Naive thymus-derived CD4-positive, alpha-beta T cell (primary cell): ENCODE data around the gene ARHGAP18. TPM values are rescaled to one million over a fixed set of nuclear protein-coding genes. Genes with fewer than 3 reads are reported as not detected.

Experiments used
- ATAC-seq: fragments of 150-1000 bp; cut with Tn5 transposase; 2 replicates; pipeline ENCODE4 v1.10.0; 2021; ENCODE audit warnings: mild to moderate bottlenecking, moderate library complexity
- CTCF ChIA-PET: fragments of 350-600 bp; sonication (Branson Sonifier 250); formaldehyde crosslinking; loops from one replicate; lab custom pipeline; 2021; ENCODE audit warnings: antibody characterized with exemption; lab: Charles Lee
- POLR2A ChIA-PET: fragments of 350-600 bp; sonication (Branson Sonifier 250); formaldehyde crosslinking; loops from one replicate; lab custom pipeline; 2021; ENCODE audit warnings: antibody characterized with exemption, inconsistent platforms; lab: Charles Lee
- DNase-seq, 9 donors: peaks; one replicate each; pipeline versions ENCODE4 v3.0.0 to v3.0.0-alpha.2; 2020 to 2022; ENCODE audit warnings: mixed read lengths in 1 of 9
- H3K27ac ChIP-seq: one replicate; pipeline ENCODE4 v1.7.0; 2013; ENCODE audit warnings: mild to moderate bottlenecking, low read depth, low read length, moderate library complexity
- H3K27me3 ChIP-seq, 2 donors: one replicate each; pipeline ENCODE4 v1.7.0; 2013; ENCODE audit warnings: low read length in 2 of 2, mild to moderate bottlenecking in 2 of 2, moderate library complexity in 2 of 2; ENCODE audit not compliant: control insufficient read depth in 2 of 2, insufficient read depth in 2 of 2
- H3K36me3 ChIP-seq, 3 experiments: 1 replicate in 2 of 3; 2 replicates in 1 of 3; pipeline ENCODE4 v1.7.0; 2013; ENCODE audit warnings: low read length in 3 of 3, mild to moderate bottlenecking in 3 of 3, moderate library complexity in 1 of 3; ENCODE audit not compliant: insufficient read depth in 3 of 3, control insufficient read depth in 2 of 3
- H3K4me1 ChIP-seq, 2 donors: one replicate each; pipeline ENCODE4 v1.7.0; 2013; ENCODE audit warnings: low read length in 2 of 2, mild to moderate bottlenecking in 2 of 2, moderate library complexity in 1 of 2; ENCODE audit not compliant: control insufficient read depth in 2 of 2, insufficient read depth in 2 of 2
- H3K4me3 ChIP-seq: 2 replicates; pipeline ENCODE4 v1.7.0; 2013; ENCODE audit warnings: mild to moderate bottlenecking, low read length
- H3K9me3 ChIP-seq, 3 experiments: 1 replicate in 2 of 3; 2 replicates in 1 of 3; pipeline ENCODE4 v1.7.0; 2013; ENCODE audit warnings: low read length in 3 of 3; ENCODE audit not compliant: control insufficient read depth in 2 of 3
- H3K27ac Mint-ChIP-seq, 9 donors: one replicate each; pipeline ENCODE4 v1.8.0; 2020 to 2022; ENCODE audit warnings: mixed read lengths in 9 of 9, mild to moderate bottlenecking in 8 of 9, moderate library complexity in 5 of 9, inconsistent platforms in 2 of 9
- H3K27me3 Mint-ChIP-seq, 5 donors: one replicate each; pipeline ENCODE4 v1.8.0; 2021 to 2022; ENCODE audit warnings: mixed read lengths in 5 of 5, mild to moderate bottlenecking in 1 of 5
- H3K36me3 Mint-ChIP-seq, 5 donors: one replicate each; pipeline ENCODE4 v1.8.0; 2020 to 2022; ENCODE audit warnings: mixed read lengths in 5 of 5, mild to moderate bottlenecking in 3 of 5, inconsistent platforms in 1 of 5
- H3K4me1 Mint-ChIP-seq, 7 donors: one replicate each; pipeline ENCODE4 v1.8.0; 2020 to 2022; ENCODE audit warnings: mixed read lengths in 7 of 7, mild to moderate bottlenecking in 3 of 7, inconsistent platforms in 1 of 7
- H3K4me3 Mint-ChIP-seq, 10 donors: one replicate each; pipeline ENCODE4 v1.8.0; 2020 to 2022; ENCODE audit warnings: mild to moderate bottlenecking in 10 of 10, mixed read lengths in 10 of 10, moderate library complexity in 6 of 10, inconsistent platforms in 2 of 10
- H3K9me3 Mint-ChIP-seq, 11 donors: one replicate each; pipeline ENCODE4 v1.8.0; 2020 to 2022; ENCODE audit warnings: mixed read lengths in 11 of 11, mild to moderate bottlenecking in 4 of 11, inconsistent platforms in 1 of 11, moderate library complexity in 1 of 11
- intact Hi-C, 2 donors: fragments of 100-400 bp; cut with micrococcal nuclease; formaldehyde crosslinking; loops; one replicate each; pipeline ENCODE4 v1.15.1; 2023
- polyA plus RNA-seq, 2 donors: library from polyadenylated mRNA; unstranded; fragments of 300-500 nt; fragmentation: Illumina TruSeq; gene quantifications; one replicate each; pipeline ENCODE4 v1.2.3, GENCODE V29; 2021
- total RNA-seq, 6 experiments: library from RNA in 5 of 6; stranded (reverse) in 5 of 6; gene quantifications; 1 replicate in 5 of 6; 2 replicates in 1 of 6; pipeline ENCODE4 v1.2.3 and lab custom pipeline; 2021 to 2026

Gene ARHGAP18
- total and polyA plus RNA-seq, 7 experiments from 2014 or later, result 0.53 to 9.4 (median 1.5) TPM

GRCh38 chr6:129609635-129610034 is 100.3 kb downstream of the ARHGAP18 start:
- ChIA-PET POLR2A (interaction anchor here (0.5 kb wide), 1 partner anchor 76 kb away, joined by 3 read pairs; no protein-coding TSS in a partner anchor), CTCF (no interaction called here)
- H3K36me3 ChIP-seq, result peaks cover 0 to 4% (median 0%) of the 10 kb centered on the region in 3 experiments
- no peak for DNase-seq
- H3K4me1 Mint-ChIP-seq, result no peaks in the 10 kb centered on the region
- no peaks in the 10 kb centered on the region for H3K9me3 Mint-ChIP-seq
- H3K27ac ChIP-seq, result no peak overlapping the region
- no peaks in the 10 kb centered on the region for H3K4me1 ChIP-seq
- no peak for ATAC-seq
- no peaks in the 10 kb centered on the region for H3K27me3 ChIP-seq
- no peaks in the 10 kb centered on the region for H3K27me3 Mint-ChIP-seq
- no peaks in the 10 kb centered on the region for H3K9me3 ChIP-seq
- H3K36me3 Mint-ChIP-seq, result peaks cover 0 to 9% (median 4%) of the 10 kb centered on the region in 5 donors
- H3K4me3 ChIP-seq, result no peak overlapping the region
- peak overlapping the region in 1 of 9 donors; percentile 12 for H3K27ac Mint-ChIP-seq
- H3K4me3 Mint-ChIP-seq, result no peak overlapping the region
- intact Hi-C loops, result loop anchor here in 1 of 2 donors (10.0 kb wide), 1 partner anchor 615 kb away; the partner anchor contains the start of gene SAMD3

GRCh38 chr6:129608886-129609537 is 101.0 kb downstream of the ARHGAP18 start:
- Mint-ChIP-seq H3K27me3 (no peaks in the 10 kb centered on the region), H3K27ac (peak overlapping the region in 1 of 9 donors; percentile 12), H3K36me3 (peaks cover 0 to 9% (median 4%) of the 10 kb centered on the region in 5 donors), H3K4me3 (no peak overlapping the region), H3K4me1 (no peaks in the 10 kb centered on the region), H3K9me3 (no peaks in the 10 kb centered on the region)
- intact Hi-C loops, result loop anchor here in 1 of 2 donors (10.0 kb wide), 1 partner anchor 616 kb away; the partner anchor contains the start of gene SAMD3
- ATAC-seq, result no peak
- Histone ChIP-seq H3K27ac (no peak overlapping the region), H3K4me3 (no peak overlapping the region), H3K27me3 (no peaks in the 10 kb centered on the region), H3K4me1 (no peaks in the 10 kb centered on the region), H3K36me3 (peaks cover 0 to 4% (median 0%) of the 10 kb centered on the region in 3 experiments), H3K9me3 (no peaks in the 10 kb centered on the region)
- CTCF ChIA-PET, result no interaction called here
- DNase-seq, result no peak
- POLR2A ChIA-PET, result no interaction called here

GRCh38 chr6:129607581-129608186 is 102.3 kb downstream of the ARHGAP18 start:
- Mint-ChIP-seq H3K36me3 (peaks cover 0 to 9% (median 4%) of the 10 kb centered on the region in 5 donors), H3K9me3 (no peaks in the 10 kb centered on the region), H3K4me3 (no peak overlapping the region), H3K4me1 (no peaks in the 10 kb centered on the region), H3K27me3 (no peaks in the 10 kb centered on the region), H3K27ac (no peak overlapping the region)
- Histone ChIP-seq H3K27ac (no peak overlapping the region), H3K36me3 (peaks cover 0 to 4% (median 0%) of the 10 kb centered on the region in 3 experiments), H3K27me3 (no peaks in the 10 kb centered on the region), H3K4me3 (no peak overlapping the region), H3K9me3 (no peaks in the 10 kb centered on the region), H3K4me1 (no peaks in the 10 kb centered on the region)
- DNase-seq, result no peak
- intact Hi-C loops, result loop anchor here in 1 of 2 donors (10.0 kb wide), 1 partner anchor 617 kb away; the partner anchor contains the start of gene SAMD3
- CTCF ChIA-PET, result interaction anchor here (1.6 kb wide), 1 partner anchor 10 kb away, joined by 6 read pairs; no protein-coding TSS in a partner anchor
- POLR2A ChIA-PET, result no interaction called here
- no peak for ATAC-seq

GRCh38 chr6:129606664-129607063 is 103.3 kb downstream of the ARHGAP18 start:
- Mint-ChIP-seq H3K27me3 (no peaks in the 10 kb centered on the region), H3K9me3 (no peaks in the 10 kb centered on the region), H3K4me3 (no peak overlapping the region), H3K4me1 (no peaks in the 10 kb centered on the region), H3K36me3 (peaks cover 0 to 9% (median 4%) of the 10 kb centered on the region in 5 donors), H3K27ac (no peak overlapping the region)
- H3K36me3 ChIP-seq, result peaks cover 0 to 4% (median 0%) of the 10 kb centered on the region in 3 experiments
- no peaks in the 10 kb centered on the region for H3K4me1 ChIP-seq
- H3K4me3 ChIP-seq, result no peak overlapping the region
- DNase-seq, result no peak
- H3K27me3 ChIP-seq, result no peaks in the 10 kb centered on the region
- no peak overlapping the region for H3K27ac ChIP-seq
- POLR2A ChIA-PET, result interaction anchor here (0.8 kb wide), 1 partner anchor 10 kb away, joined by 4 read pairs; no protein-coding TSS in a partner anchor
- CTCF ChIA-PET, result interaction anchor here (1.6 kb wide), 1 partner anchor 9 kb away, joined by 6 read pairs; no protein-coding TSS in a partner anchor
- ATAC-seq, result no peak
- intact Hi-C loops, result loop anchor here in 1 of 2 donors (10.0 kb wide), 1 partner anchor 618 kb away; the partner anchor contains the start of gene SAMD3
- H3K9me3 ChIP-seq, result no peaks in the 10 kb centered on the region

- Mint-ChIP-seq H3K4me1 (no peaks in the 10 kb centered on the region), H3K4me3 (no peak overlapping the region), H3K27me3 (peaks cover 0 to 3% (median 0%) of the 10 kb centered on the region in 5 donors), H3K27ac (no peak overlapping the region), H3K9me3 (no peaks in the 10 kb centered on the region), H3K36me3 (peaks cover 0 to 9% (median 4%) of the 10 kb centered on the region in 5 donors)
- ATAC-seq, result no peak
- H3K27me3 ChIP-seq, result no peaks in the 10 kb centered on the region
- peaks cover 0 to 4% (median 0%) of the 10 kb centered on the region in 3 experiments for H3K36me3 ChIP-seq
- no peaks in the 10 kb centered on the region for H3K4me1 ChIP-seq
- H3K4me3 ChIP-seq, result no peak overlapping the region
- no peaks in the 10 kb centered on the region for H3K9me3 ChIP-seq
- no peak overlapping the region for H3K27ac ChIP-seq
- ChIA-PET POLR2A (interaction anchor here (0.8 kb wide), 1 partner anchor 10 kb away, joined by 4 read pairs; no protein-coding TSS in a partner anchor), CTCF (no interaction called here)
- intact Hi-C loops, result loop anchor here in 1 of 2 donors (10.0 kb wide), 1 partner anchor 619 kb away; the partner anchor contains the start of gene SAMD3
- DNase-seq, result no peak
These were observed 104.0 kb downstream of the ARHGAP18 start for GRCh38 chr6:129605967-129606366.

- H3K4me1 Mint-ChIP-seq, result no peaks in the 10 kb centered on the region
- H3K9me3 Mint-ChIP-seq, result no peaks in the 10 kb centered on the region
- Histone ChIP-seq H3K4me3 (no peak overlapping the region), H3K36me3 (peaks cover 0 to 4% (median 0%) of the 10 kb centered on the region in 3 experiments), H3K9me3 (no peaks in the 10 kb centered on the region), H3K27me3 (no peaks in the 10 kb centered on the region), H3K27ac (no peak overlapping the region), H3K4me1 (no peaks in the 10 kb centered on the region)
- peaks cover 0 to 7% (median 2%) of the 10 kb centered on the region in 5 donors for H3K36me3 Mint-ChIP-seq
- CTCF ChIA-PET, result interaction anchor here (1.6 kb wide), 1 partner anchor 416 kb away, joined by 5 read pairs; no protein-coding TSS in a partner anchor
- H3K4me3 Mint-ChIP-seq, result no peak overlapping the region
- intact Hi-C loops, result loop anchor here in 1 of 2 donors (10.0 kb wide), 1 partner anchor 620 kb away; the partner anchor contains the start of gene SAMD3
- DNase-seq, result no peak
- H3K27me3 Mint-ChIP-seq, result peaks cover 0 to 3% (median 0%) of the 10 kb centered on the region in 5 donors
- POLR2A ChIA-PET, result interaction anchor here (0.6 kb wide), 1 partner anchor 933 kb away, joined by 3 read pairs; no protein-coding TSS in a partner anchor
- H3K27ac Mint-ChIP-seq, result no peak overlapping the region
- no peak for ATAC-seq
These were observed 104.9 kb downstream of the ARHGAP18 start for GRCh38 chr6:129605095-129605494.
